ENCODE data around the gene COL15A1.

GRCh38 chr9:99031994-99032393 lies 88.3 kb downstream of the COL15A1 start:
- TF ChIP-seq TCF7L2 (IDR thresholded peaks at IDR 0.05; ENCODE audit: low read depth, low read length), result no peak
- TF ChIP-seq, protein P1, sequence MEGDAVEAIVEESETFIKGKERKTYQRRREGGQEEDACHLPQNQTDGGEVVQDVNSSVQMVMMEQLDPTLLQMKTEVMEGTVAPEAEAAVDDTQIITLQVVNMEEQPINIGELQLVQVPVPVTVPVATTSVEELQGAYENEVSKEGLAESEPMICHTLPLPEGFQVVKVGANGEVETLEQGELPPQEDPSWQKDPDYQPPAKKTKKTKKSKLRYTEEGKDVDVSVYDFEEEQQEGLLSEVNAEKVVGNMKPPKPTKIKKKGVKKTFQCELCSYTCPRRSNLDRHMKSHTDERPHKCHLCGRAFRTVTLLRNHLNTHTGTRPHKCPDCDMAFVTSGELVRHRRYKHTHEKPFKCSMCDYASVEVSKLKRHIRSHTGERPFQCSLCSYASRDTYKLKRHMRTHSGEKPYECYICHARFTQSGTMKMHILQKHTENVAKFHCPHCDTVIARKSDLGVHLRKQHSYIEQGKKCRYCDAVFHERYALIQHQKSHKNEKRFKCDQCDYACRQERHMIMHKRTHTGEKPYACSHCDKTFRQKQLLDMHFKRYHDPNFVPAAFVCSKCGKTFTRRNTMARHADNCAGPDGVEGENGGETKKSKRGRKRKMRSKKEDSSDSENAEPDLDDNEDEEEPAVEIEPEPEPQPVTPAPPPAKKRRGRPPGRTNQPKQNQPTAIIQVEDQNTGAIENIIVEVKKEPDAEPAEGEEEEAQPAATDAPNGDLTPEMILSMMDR (IDR thresholded peaks at IDR 0.05), result no peak
- TF ChIP-seq, protein P2, sequence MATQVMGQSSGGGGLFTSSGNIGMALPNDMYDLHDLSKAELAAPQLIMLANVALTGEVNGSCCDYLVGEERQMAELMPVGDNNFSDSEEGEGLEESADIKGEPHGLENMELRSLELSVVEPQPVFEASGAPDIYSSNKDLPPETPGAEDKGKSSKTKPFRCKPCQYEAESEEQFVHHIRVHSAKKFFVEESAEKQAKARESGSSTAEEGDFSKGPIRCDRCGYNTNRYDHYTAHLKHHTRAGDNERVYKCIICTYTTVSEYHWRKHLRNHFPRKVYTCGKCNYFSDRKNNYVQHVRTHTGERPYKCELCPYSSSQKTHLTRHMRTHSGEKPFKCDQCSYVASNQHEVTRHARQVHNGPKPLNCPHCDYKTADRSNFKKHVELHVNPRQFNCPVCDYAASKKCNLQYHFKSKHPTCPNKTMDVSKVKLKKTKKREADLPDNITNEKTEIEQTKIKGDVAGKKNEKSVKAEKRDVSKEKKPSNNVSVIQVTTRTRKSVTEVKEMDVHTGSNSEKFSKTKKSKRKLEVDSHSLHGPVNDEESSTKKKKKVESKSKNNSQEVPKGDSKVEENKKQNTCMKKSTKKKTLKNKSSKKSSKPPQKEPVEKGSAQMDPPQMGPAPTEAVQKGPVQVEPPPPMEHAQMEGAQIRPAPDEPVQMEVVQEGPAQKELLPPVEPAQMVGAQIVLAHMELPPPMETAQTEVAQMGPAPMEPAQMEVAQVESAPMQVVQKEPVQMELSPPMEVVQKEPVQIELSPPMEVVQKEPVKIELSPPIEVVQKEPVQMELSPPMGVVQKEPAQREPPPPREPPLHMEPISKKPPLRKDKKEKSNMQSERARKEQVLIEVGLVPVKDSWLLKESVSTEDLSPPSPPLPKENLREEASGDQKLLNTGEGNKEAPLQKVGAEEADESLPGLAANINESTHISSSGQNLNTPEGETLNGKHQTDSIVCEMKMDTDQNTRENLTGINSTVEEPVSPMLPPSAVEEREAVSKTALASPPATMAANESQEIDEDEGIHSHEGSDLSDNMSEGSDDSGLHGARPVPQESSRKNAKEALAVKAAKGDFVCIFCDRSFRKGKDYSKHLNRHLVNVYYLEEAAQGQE (IDR thresholded peaks at IDR 0.05; ENCODE audit: insufficient read depth in 1 of 2, low read depth in 2 of 2, low read length in 1 of 2), result no peak
- no peak for TF ChIP-seq POLR2AphosphoS5 (IDR thresholded peaks at IDR 0.05; ENCODE audit: low read depth, low read length)

Data from Panc1 (cell line).